Measurements from ENCODE around the gene QPCTL.
A peak's percentile ranks its signal among the peaks of the same experiment; 100 is the strongest.

Gene QPCTL

GRCh38 chr19:45692187-45693105, at the start of gene QPCTL:
TSS of gene QPCTL (plus strand) at chr19:45692666. CDS start at chr19:45692704, 38 bp downstream.
- peak; percentile 97 for DNase-seq (ENCODE audit: low spot score)

DNA sequence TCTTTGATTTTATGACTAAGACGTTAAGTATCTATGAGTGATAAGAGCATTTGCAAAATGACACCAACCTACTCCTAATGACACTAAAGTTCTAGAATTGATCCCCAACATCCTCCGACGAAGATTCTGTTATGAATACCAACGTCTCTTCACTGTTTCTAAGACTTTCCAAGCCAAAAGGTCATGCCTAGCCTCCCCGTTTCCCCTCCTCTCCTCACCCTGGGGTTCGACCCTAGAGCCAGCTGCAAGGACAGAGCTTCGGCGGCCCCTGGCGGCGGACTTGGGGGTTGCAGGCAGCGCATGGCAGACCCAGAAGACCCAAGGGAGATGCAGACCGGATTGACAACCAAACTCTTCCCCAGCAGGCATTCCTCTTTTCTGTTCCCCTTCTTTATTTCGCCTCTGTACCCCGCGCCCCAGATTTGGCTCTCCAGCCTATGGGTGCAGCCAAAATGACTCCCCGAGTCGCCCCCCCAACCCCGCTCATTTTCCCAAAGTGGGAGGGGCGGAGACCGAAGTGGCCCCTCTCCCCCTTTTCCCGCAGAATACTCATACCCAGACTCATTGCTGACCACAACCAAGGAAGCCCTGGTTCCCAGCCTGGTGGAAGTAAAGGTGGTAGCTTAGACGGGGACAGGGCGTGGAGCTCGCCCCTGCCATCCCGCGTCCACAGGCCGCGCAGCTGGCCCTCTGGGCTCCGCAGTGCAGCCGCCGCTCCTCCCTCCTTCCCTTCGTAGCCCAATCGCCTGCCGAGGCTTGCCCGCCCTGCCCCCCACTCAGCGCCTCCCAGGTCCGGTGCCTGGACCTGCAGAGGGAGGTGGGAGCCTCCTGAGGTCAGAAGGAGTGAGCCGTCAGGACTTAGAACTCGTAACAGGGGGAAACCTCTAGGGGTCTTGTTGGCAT, 49.2 kb upstream of the QPCTL start:
- peak; percentile 78 for DNase-seq (ENCODE audit: low spot score)

DNA sequence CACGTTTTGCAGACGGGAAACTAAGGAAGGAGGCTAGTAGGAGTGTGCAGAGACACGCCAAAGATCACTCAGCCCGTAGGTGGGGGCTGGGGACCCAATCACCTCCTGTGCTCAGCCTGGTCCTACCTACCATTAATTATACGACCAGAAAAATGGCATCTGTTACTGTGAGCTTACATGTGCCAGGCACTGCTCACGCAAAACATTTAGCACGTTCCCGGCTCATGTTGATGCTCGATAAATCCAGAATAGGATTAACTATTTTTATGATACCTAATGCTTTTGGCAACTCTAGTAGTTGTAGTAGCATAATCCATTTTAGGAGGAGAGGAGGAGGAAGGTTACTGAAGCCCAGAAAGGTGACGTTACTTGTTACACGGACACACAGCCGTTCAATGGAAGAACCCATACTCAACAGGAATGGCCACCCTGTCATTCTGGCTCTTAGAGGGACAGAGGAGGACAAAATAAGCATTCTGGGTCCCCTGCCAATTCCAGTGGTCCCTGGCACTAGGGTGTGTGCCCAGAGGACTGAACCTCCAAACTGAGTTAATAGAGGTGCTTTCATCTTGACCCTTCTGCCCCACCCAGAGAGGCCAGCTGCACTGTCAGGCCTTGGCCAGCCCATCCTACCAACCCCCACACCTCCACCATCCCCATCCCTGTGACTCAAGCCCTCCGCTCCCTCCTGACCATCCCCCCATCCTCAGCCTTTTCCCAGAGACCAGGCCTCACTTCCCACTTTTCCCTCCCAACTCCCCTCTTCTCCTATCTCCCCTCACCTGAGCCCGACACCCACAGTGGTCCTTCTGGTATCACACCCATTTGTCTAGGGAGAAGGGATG, 48.3 kb upstream of the QPCTL start:
- DNase-seq (ENCODE audit: low spot score), result no peak

DNA sequence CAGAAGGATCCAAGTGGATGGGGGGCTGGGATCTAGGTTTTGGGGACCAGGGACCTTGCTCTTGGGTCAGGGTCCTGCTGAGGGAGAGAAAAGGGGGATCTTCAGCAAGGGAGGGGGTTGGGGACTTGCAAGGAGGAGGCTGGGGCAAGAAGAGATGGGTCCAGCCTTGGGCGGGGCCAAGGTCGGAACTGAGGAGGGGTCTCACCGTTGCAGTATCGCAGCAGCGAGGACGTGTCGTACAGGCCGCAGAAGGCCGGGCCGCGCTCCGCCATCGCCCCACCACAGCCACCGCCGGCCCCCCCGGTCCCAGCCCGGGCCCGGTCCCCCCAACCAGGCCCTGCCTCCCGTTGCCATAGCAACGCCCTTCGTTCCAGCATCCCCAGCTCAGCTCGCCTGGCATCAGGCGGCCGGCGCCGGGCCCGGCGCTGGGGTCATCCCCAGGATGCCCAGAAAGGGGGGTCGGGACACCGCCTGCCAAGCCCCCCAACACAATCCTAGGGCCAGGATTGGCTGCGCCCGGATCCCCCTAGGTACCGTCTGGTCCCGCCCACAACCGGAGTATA, 47.3 kb upstream of the QPCTL start:
- no peak for DNase-seq (ENCODE audit: low spot score)

DNA sequence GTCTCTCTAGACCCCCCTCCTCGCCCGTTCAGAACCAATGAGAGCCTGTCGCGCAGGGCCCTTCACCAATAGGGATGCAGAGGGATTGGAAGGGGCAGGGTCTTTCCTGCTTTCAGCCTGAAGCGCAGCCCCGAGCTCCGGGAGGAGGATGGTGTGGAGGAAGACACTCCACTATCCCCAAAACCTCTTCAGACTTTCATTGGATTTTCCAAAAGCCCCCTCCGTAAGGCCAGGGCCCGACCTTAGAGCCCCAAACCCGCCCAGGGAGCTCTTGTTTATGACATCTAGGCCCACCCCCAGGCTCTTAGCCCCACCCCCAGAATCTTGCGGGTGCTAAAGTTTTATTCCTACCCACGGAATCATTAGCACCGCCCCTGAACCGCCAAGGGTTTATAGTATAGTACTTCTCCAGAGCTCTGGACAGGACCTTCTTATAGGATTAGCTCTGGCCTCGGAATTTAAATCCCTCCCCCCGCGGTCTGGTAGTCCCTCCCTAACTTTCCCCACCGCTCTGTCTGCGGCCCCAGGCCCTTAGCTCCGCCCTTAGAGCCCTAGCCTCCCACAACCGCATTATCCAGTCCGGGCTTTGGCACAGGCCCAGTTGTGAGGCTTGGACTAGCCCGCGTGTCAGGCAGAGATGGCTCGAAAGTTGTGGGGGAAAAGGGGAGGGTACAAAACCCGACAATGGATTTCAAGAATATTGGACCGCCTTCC, 46.7 kb upstream of the QPCTL start:
- peak; percentile 76 for DNase-seq (ENCODE audit: low spot score)

DNA sequence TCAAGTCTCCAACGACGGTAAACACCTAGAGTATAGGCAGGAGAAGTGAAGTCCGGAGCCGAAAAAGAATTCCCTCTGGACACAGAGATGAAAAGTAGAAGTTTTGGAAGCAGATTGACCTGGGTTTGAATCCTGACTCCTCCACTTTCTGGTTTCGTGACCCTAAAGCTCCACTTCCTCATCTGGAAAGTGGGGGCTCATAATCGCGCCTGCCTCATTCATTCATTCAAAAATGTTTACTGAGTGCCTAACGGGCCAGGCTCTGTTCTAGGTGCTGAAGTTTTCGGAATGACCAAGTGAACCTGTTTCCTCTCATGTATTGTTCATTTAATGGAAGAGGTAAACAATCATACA, 46.1 kb upstream of the QPCTL start:
- DNase-seq (ENCODE audit: low spot score), result no peak

- DNase-seq (ENCODE audit: low spot score), result no peak
Observed at GRCh38 chr19:45650722-45651121, 41.7 kb upstream of the QPCTL start.

GRCh38 chr19:45653634-45654033, 38.8 kb upstream of the QPCTL start:
- no peak for DNase-seq (ENCODE audit: low spot score)

DNA sequence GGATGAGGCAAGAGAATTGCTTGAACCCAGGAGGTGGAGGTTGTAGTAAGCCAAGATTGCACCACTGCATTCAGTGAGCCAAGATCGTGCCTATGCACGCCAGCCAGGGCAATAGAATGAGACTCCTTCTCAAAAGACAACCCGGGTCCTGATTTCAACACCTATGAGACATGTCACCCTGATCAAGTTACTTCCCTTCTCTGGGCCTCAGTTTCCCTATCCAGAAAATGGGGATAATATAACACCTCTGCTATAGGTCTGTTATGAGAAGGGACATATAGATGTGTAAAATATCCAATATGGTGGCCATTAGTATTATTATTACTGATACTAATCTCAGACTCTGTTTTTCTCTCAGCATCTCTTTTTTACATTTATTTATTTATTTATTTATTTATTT, 37.4 kb upstream of the QPCTL start:
- DNase-seq (ENCODE audit: low spot score), result no peak

- DNase-seq (ENCODE audit: low spot score), result no peak
Observed at GRCh38 chr19:45657520-45658167, 34.8 kb upstream of the QPCTL start.

DNA sequence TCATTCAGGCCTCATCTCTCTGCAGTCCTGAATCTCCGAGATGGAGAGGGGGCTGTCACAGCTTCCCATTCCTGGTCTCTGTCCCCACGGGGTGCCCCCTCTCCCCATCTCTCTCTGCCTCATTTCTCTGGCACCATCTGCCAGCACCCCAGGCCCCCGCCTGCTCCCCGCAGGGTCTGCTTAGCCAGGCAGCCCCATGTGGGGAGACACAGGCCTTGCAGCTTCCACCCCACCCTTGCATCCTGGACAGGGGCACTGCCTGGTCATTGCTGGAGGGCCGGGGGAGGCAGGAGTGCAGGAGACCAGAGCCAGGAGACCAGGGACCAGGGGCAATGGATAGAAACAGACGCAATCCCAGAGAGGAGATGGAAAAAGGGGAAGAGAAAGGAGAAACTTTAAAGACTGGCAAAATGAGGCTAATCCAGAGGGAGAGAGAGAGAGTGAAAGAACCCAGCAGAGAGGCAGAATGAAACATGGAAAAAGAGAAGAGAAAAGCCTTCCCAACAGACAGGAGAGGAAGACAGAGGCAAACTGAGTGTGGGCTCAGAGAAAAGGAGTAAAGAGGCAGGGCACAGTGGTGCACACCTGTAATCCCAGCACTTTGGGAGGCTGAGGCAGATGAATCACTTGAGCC, 33.3 kb upstream of the QPCTL start:
- DNase-seq (ENCODE audit: low spot score), result no peak

DNA sequence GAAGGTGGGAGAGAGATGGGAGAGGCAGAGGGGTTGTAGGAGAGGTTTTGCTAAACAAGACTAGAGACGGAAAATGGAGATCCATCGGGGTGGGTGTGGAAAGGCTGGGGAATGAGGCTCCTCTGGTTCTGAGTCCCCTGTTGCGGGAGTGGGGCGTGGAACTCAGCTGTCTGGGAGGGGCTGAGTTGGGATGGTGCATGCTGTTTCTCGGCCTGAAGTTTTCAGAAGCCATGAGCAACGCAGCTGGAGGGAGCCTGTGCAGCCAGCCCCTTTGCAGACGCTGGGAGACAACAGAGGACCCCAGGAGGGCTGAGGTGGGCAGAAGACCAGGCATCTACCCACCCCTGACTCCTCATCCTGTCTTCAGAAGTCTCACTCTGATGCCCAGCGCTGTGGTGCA, 31.8 kb upstream of the QPCTL start:
- no peak for DNase-seq (ENCODE audit: low spot score)

DNA sequence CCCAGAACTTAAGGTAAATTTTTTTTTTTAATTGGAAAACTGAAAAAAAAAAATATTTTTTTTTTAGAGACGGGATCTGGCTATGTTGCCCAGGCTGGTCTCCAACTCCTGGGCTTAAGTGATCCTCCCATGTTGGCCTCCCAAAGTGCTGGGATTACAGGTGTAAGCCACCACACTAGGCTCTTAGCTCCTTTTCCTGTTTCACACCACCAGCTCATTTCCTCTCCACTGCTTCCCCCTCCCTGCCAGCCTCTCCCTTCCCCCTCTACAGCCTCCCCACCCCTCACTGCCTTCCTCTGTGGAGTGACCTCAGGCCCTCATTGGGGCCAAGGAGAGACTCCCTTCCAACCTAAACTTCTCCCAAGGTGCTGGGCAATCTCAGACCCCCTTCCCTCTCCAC, 28.7 kb upstream of the QPCTL start:
- no peak for DNase-seq (ENCODE audit: low spot score)

- DNase-seq (ENCODE audit: low spot score), result no peak
Observed at GRCh38 chr19:45664575-45664974, 27.9 kb upstream of the QPCTL start.

DNA sequence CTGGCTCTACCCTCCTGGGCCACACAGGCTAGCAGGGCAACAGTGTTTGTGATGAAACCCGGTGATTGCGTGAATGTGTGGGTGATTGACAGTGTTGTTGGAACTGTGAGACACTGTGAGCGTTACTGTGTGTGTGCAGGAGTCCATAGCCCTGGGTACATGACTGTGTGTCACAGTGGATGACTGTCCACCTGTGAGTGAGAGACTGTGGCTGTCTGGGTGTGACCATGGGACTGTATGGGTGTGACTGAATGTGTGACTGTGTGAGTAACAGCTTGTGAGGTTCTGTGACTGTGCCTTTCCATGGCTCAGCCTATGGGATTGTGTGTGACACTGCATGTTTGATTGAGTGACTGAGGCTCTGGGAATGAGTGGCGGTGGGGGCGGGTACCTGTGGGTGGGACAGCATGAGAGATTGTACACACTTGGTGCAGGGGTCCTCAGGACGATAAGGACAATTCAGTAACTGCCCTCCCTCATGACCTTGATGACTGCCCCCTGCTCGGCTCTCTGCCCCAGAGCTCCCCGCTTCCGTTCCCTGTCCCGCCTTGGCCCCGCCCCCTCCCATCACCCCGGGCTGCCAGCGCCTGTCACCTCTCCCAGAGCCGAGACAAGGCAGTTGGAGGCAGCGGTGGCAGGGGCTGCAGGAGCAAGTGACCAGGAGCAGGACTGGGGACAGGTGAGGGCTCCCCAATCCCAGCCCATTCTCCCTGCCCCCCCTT, 24.7 kb upstream of the QPCTL start, which contains the start of gene GIPR:
Gene GIPR (plus strand): TSS at position 602 of the 722 bp plus-strand sequence. CDS start 1,300 bp downstream, outside the sequence.
- no peak for DNase-seq (ENCODE audit: low spot score)

DNA sequence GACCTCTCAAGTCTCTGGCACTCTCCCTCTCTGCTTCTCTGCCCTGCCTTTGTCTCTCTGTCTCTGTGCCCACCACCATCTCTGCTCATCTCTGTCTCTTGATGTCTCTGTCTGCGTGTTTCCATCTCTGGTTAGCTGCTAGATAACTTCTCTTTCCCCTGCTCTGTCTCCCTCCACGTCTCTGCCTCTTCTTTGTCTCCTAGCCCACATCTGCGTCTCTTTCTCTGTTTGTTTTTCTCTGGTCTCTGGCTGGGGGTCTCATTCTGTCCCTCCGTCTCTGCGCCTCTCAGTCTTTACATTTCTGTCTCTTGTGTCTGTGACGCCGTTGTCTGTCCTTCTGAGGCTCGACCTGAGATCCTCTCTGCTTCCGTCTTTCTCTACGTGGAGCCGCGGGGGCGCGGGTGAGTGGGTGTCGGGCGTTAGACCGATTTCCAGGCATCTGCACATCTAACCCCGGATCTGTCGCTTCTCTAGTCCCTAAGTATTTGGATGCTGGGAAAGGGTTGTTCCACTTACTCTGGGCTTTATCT, 24.1 kb upstream of the QPCTL start:
- no peak for DNase-seq (ENCODE audit: low spot score)

DNA sequence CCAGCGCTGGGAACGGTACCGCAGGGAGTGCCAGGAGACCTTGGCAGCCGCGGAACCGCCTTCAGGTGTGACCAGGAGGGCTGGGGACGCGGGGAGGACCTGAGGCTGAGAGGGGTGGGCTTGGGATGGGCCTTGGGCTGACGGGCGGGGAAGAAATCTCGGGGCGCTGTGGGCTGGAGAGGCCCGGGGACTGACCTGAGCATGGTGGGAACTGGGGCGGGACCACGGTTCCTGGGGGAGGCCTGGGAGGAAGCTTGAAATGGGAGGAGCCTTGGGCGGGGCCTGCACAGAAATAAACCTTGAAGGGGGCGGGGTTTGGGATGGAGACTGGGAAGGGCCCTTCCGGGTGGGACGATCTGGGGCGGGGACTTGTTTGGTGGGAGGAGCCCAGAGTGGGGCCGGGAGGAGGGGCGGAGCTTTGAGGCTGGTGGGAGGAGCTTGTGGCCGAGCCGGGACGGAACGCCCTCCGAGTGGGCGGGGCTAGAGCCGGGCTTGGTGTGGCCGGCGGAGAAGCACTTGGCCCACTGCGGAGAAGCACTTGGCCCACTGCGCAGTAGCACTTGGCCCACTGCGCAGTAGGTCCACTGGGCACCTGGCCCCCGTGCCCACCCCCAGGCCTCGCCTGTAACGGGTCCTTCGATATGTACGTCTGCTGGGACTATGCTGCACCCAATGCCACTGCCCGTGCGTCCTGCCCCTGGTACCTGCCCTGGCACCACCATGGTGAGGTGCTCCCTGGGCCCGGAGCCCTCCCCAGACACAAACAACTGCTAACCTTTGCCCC, 21.6 kb upstream of the QPCTL start:
- DNase-seq (ENCODE audit: low spot score), result peak; percentile 96

DNA sequence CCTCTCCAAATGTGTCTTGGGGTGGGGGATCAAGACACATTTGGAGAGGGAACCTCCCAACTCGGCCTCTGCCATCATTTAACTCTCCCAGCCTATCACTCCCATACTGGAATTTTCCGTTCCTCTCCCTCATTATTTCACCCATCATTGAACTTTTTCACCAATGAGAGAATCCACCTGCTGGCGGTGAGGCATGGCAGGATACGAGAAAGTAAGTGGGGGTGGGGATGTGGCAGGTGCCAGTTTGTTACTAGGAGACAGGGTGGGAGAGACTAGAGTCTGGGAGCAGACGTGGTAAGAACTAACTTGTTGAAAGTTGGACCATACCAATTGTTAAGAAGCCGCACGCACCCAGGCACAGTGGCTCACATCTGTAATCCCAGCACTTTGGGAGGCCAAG, 17.5 kb upstream of the QPCTL start:
- no peak for DNase-seq (ENCODE audit: low spot score)

Measured in COLO829 (cell line).